B cell (primary cell): Measurements from ENCODE around the gene CMTM1. TPM values are rescaled to one million over a fixed set of nuclear protein-coding genes. Genes with fewer than 3 reads are reported as not detected.

Experiments
- ATAC-seq: fragments of 200-7000 bp; cut with Tn5 transposase; one replicate; pipeline ENCODE4 v1.10.0; 2021; ENCODE audit warnings: low read depth, mild to moderate bottlenecking, moderate number of reproducible peaks, moderate library complexity
- CTCF ChIA-PET: fragments of 350-600 bp; sonication (Branson Sonifier 250); formaldehyde crosslinking; loops from one replicate; lab custom pipeline; 2021; ENCODE audit warnings: antibody characterized with exemption, inconsistent platforms; lab: Charles Lee
- POLR2A ChIA-PET: fragments of 350-600 bp; sonication (Branson Sonifier 250); formaldehyde crosslinking; loops from one replicate; lab custom pipeline; 2021; ENCODE audit warnings: antibody characterized with exemption; lab: Charles Lee
- DNase-seq: peaks from one replicate; pipeline ENCODE4 v3.0.0; 2013
- H2AFZ ChIP-seq: 2 replicates; pipeline ENCODE4 v1.6.1; 2012; ENCODE audit warnings: mild to moderate bottlenecking, low read depth, low read length; ENCODE audit not compliant: insufficient read depth, poor library complexity, severe bottlenecking
- H3K27ac ChIP-seq, 2 donors: 1 replicate in 1 of 2; 2 replicates in 1 of 2; pipeline ENCODE4 v1.5.1; 2012 to 2013; ENCODE audit warnings: low read length in 2 of 2, mild to moderate bottlenecking in 2 of 2, moderate library complexity in 1 of 2
- H3K27me3 ChIP-seq, 4 experiments: fragments of 200-600 bp in 1 of 4; sonication (generic) in 1 of 4; replicated peaks in 1 of 4; 1 replicate in 2 of 4; 2 replicates in 2 of 4; pipeline versions ENCODE4 v1.6.1 to v1.7.0; 2013 to 2016; ENCODE audit warnings: low read length in 3 of 4, mild to moderate bottlenecking in 2 of 4, mixed read lengths in 1 of 4, moderate library complexity in 1 of 4; ENCODE audit not compliant: insufficient read depth in 4 of 4, control insufficient read depth in 3 of 4; ENCODE audit errors: control extremely low read depth in 1 of 4
- H3K36me3 ChIP-seq, 2 experiments: replicated peaks in 1 of 2; 1 replicate in 1 of 2; 2 replicates in 1 of 2; pipeline versions ENCODE4 v1.6.1 to v1.7.1; 2013; ENCODE audit warnings: low read length in 1 of 2; ENCODE audit not compliant: insufficient read depth in 2 of 2, control insufficient read depth in 1 of 2; ENCODE audit errors: control extremely low read depth in 1 of 2, extremely low read depth in 1 of 2
- H3K4me1 ChIP-seq, 2 donors: fragments of 200-600 bp in 1 of 2; sonication (generic) in 1 of 2; 1 replicate in 1 of 2; 2 replicates in 1 of 2; pipeline versions ENCODE4 v1.5.1 to v1.6.1; 2013 to 2017; ENCODE audit warnings: low read length in 2 of 2; ENCODE audit not compliant: control insufficient read depth in 2 of 2, insufficient read depth in 2 of 2
- H3K4me2 ChIP-seq: replicated peaks from 2 replicates; pipeline ENCODE3; 2012; ENCODE audit warnings: mild to moderate bottlenecking, low read depth, low read length; ENCODE audit not compliant: poor library complexity, severe bottlenecking
- H3K4me3 ChIP-seq, 5 experiments: fragments of 200-600 bp in 1 of 5; sonication (generic) in 1 of 5; 1 replicate in 3 of 5; 2 replicates in 2 of 5; pipeline versions ENCODE4 v1.5.1 to v1.7.0; 2011 to 2016; ENCODE audit warnings: low read length in 4 of 5, mild to moderate bottlenecking in 4 of 5, low read depth in 2 of 5, control low read depth in 1 of 5, moderate library complexity in 1 of 5; ENCODE audit not compliant: insufficient read depth in 1 of 5; ENCODE audit errors: control extremely low read depth in 1 of 5, extremely low read depth in 1 of 5
- H3K79me2 ChIP-seq: fragments of 200-600 bp; sonication (generic); one replicate; pipeline ENCODE4 v1.6.0; 2016; ENCODE audit warnings: low read length; ENCODE audit not compliant: control insufficient read depth, insufficient read depth
- H3K9ac ChIP-seq: fragments of 200-600 bp; sonication (generic); 2 replicates; pipeline ENCODE4 v1.6.1; 2017; ENCODE audit warnings: mild to moderate bottlenecking, low read length, moderate library complexity
- H3K9me3 ChIP-seq, 3 donors: one replicate each; pipeline versions ENCODE4 v1.6.1 to v1.7.1; 2013; ENCODE audit warnings: low read length in 2 of 3; ENCODE audit not compliant: control insufficient read depth in 2 of 3, insufficient read depth in 1 of 3; ENCODE audit errors: control extremely low read depth in 1 of 3
- H4K20me1 ChIP-seq: 2 replicates; pipeline ENCODE4 v1.6.0; 2012; ENCODE audit warnings: mild to moderate bottlenecking, low read length; ENCODE audit not compliant: insufficient read depth, control insufficient read depth, poor library complexity, severe bottlenecking
- H3K27ac Mint-ChIP-seq: one replicate; pipeline ENCODE4 v1.8.0; 2021; ENCODE audit warnings: mixed read lengths
- H3K27me3 Mint-ChIP-seq: one replicate; pipeline ENCODE4 v1.8.0; 2021; ENCODE audit warnings: mixed read lengths
- H3K4me1 Mint-ChIP-seq: one replicate; pipeline ENCODE4 v1.8.0; 2021; ENCODE audit warnings: mixed read lengths
- H3K4me3 Mint-ChIP-seq: one replicate; pipeline ENCODE4 v1.8.0; 2021; ENCODE audit warnings: mixed read lengths
- H3K9me3 Mint-ChIP-seq: one replicate; pipeline ENCODE4 v1.8.0; 2022; ENCODE audit warnings: mixed read lengths; ENCODE audit not compliant: insufficient read depth
- EZH2 ChIP-seq: IDR thresholded peaks from 2 replicates; pipeline ENCODE4 v1.6.1; 2012; ENCODE audit warnings: borderline replicate concordance, low read depth, mild to moderate bottlenecking, moderate library complexity, low read length; ENCODE audit not compliant: insufficient read depth, poor library complexity, severe bottlenecking
- WGBS: methylation state at CpG from one replicate; pipeline ENCODE4 v1.1.5; 2013; ENCODE audit warnings: missing lambda C conversion rate; ENCODE audit not compliant: insufficient coverage; 5-methylcytosine and 5-hydroxymethylcytosine counted together
- intact Hi-C: fragments of 100-400 bp; cut with micrococcal nuclease; formaldehyde crosslinking; loops from one replicate; pipeline ENCODE4 v1.10.0; 2022
- polyA plus RNA-seq: library from polyadenylated mRNA; depleted of rRNA; stranded (reverse); fragments of >200 nt; gene quantifications from 2 replicates; pipeline ENCODE4 v1.2.3, GENCODE V29; 2012
- total RNA-seq, 2 donors: library from RNA; stranded (reverse); fragments of 120-200 nt in 1 of 2; gene quantifications; 1 replicate in 1 of 2; 2 replicates in 1 of 2; pipeline versions ENCODE4 v1.2.3 to v1.2.4, GENCODE V29; 2013 to 2022
- TF ChIP-seq, protein P1 (sequence below): fragments of 200-600 bp; IDR thresholded peaks from one replicate; pipeline ENCODE4 v1.8.0; 2022; ENCODE audit warnings: antibody characterized with exemption, mild to moderate bottlenecking

The CMTM1 gene
- total and polyA plus RNA-seq, 2 donors (not counting 1 experiment from before 2014, with no cell fraction given), result 1.6 to 5.9 TPM

DNA sequence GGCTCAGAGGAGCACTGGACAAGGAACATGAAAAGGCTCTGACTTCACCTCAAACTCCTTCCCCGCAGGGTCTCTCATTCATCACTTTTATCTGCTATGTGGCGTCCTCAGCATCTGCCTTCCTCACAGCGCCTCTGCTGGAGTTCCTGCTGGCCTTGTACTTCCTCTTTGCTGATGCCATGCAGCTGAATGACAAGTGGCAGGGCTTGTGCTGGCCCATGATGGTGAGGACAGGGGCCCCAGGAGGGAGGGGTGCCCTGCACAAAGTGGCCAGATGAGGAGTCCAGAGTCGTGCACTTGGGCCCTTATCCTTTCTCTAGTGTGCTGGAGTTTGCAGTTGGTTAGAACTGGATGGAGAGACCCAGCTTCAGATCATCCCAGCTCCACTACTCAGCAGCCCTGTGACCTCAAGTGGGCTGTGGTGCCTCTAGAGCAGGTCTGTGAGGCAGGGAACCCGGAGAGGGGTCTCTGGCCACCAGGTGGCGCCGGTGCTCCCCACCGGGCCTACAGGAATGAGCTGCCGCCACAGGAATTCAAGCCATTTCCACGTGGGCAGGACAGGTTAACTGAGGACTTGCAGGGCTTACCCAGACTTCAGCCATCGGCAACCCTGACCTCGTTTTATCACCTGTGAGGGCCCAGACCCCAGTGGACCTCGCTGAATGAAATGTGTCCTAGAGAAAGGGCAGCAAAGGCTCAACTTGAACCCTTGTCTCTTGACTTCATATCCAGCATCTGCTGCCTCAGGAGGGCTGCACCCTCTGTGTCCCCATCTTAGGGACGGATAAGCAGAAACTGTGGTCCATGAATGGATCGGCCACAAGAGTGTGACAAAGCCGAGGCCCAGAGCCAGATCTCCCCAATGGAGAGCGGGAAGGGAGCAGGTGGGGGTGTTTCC is 42.3 kb downstream of the CMTM1 start:
- Histone ChIP-seq H3K4me1 (peaks cover 39 to 44% of the 10 kb centered on the region in 2 donors), H4K20me1 (peaks cover 36% of the 10 kb centered on the region), H3K9ac (no peak overlapping the region), H3K27me3 (peaks cover 0 to 33% (median 11%) of the 10 kb centered on the region in 4 experiments), H3K4me3 (no peak overlapping the region), H3K4me2 (peak overlapping the region; percentile 28), H2AFZ (no peak overlapping the region), H3K9me3 (no peaks in the 10 kb centered on the region), H3K36me3 (peaks cover 0 to 4% of the 10 kb centered on the region in 2 experiments), H3K27ac (no peak overlapping the region), H3K79me2 (no peaks in the 10 kb centered on the region)
- no peak overlapping the region for H3K4me3 Mint-ChIP-seq
- peak; percentile 16 for ATAC-seq
- POLR2A ChIA-PET, result interaction anchor here (0.6 to 1.2 kb wide), 3 partner anchors 56 to 93 kb away, joined by 3 to 11 read pairs (median 3); partner anchors contain the start of gene CKLF
- H3K9me3 Mint-ChIP-seq, result no peaks in the 10 kb centered on the region
- CTCF ChIA-PET, result interaction anchor here (0.8 to 3.3 kb wide), 28 partner anchors 9 to 260 kb away, joined by 3 to 25 read pairs (median 5); partner anchors contain the start of genes CKLF and CMTM2
- H3K4me1 Mint-ChIP-seq, result peaks cover 33% of the 10 kb centered on the region
- 46% methylated on average over 16 of the region's 17 CpGs for WGBS
- peaks cover 21% of the 10 kb centered on the region for H3K27me3 Mint-ChIP-seq
- DNase-seq, result peak; percentile 74
- TF ChIP-seq, protein P1, sequence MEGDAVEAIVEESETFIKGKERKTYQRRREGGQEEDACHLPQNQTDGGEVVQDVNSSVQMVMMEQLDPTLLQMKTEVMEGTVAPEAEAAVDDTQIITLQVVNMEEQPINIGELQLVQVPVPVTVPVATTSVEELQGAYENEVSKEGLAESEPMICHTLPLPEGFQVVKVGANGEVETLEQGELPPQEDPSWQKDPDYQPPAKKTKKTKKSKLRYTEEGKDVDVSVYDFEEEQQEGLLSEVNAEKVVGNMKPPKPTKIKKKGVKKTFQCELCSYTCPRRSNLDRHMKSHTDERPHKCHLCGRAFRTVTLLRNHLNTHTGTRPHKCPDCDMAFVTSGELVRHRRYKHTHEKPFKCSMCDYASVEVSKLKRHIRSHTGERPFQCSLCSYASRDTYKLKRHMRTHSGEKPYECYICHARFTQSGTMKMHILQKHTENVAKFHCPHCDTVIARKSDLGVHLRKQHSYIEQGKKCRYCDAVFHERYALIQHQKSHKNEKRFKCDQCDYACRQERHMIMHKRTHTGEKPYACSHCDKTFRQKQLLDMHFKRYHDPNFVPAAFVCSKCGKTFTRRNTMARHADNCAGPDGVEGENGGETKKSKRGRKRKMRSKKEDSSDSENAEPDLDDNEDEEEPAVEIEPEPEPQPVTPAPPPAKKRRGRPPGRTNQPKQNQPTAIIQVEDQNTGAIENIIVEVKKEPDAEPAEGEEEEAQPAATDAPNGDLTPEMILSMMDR, result peak; percentile 79
- no peak for TF ChIP-seq EZH2
- no peak overlapping the region for H3K27ac Mint-ChIP-seq
- intact Hi-C loops, result loop anchor here (1.0 to 5.0 kb wide), 6 partner anchors 43 to 264 kb away; partner anchors contain the start of genes CMTM4 and DYNC1LI2
